Memory B cell (primary cell): ENCODE results near the gene LRRC25.
"Not testable (repeated sequence)": the region's sequence is repeated elsewhere in the genome, so short reads cannot be mapped to it uniquely, and the experiment has no call there.

Experiments used
- ATAC-seq: fragments of 150-1000 bp; cut with Tn5 transposase; 2 replicates; pipeline ENCODE4 v1.10.0; 2021; ENCODE audit warnings: low read depth, mild to moderate bottlenecking, moderate library complexity
- DNase-seq, 2 donors: peaks; one replicate each; pipeline ENCODE4 v3.0.0; 2022; ENCODE audit warnings: low spot score in 2 of 2
- H3K27ac Mint-ChIP-seq: one replicate; pipeline ENCODE4 v1.8.0; 2022; ENCODE audit warnings: mild to moderate bottlenecking, moderate library complexity, mixed read lengths
- H3K27me3 Mint-ChIP-seq: one replicate; pipeline ENCODE4 v1.8.0; 2022; ENCODE audit warnings: mixed read lengths
- H3K36me3 Mint-ChIP-seq: one replicate; pipeline ENCODE4 v1.8.0; 2022; ENCODE audit warnings: mild to moderate bottlenecking, mixed read lengths
- H3K4me1 Mint-ChIP-seq: one replicate; pipeline ENCODE4 v1.8.0; 2022; ENCODE audit warnings: mixed read lengths
- H3K4me3 Mint-ChIP-seq: one replicate; pipeline ENCODE4 v1.8.0; 2022; ENCODE audit warnings: mild to moderate bottlenecking, moderate library complexity, mixed read lengths
- H3K9me3 Mint-ChIP-seq: one replicate; pipeline ENCODE4 v1.8.0; 2022; ENCODE audit warnings: mixed read lengths

Gene LRRC25

GRCh38 chr19:18389726-18390064 lies 7.7 kb downstream of the LRRC25 start:
- H3K27me3 Mint-ChIP-seq, result no peaks in the 10 kb centered on the region
- H3K4me3 Mint-ChIP-seq, result no peak overlapping the region

GRCh38 chr19:18388960-18389725 lies 8.3 kb downstream of the LRRC25 start:
- Mint-ChIP-seq H3K36me3 (peaks cover 4% of the 10 kb centered on the region), H3K4me3 (peak overlapping the region; percentile 44), H3K4me1 (peaks cover 16% of the 10 kb centered on the region), H3K9me3 (no peaks in the 10 kb centered on the region), H3K27ac (peak overlapping the region; percentile 38), H3K27me3 (peaks cover 2% of the 10 kb centered on the region)
- no peak for ATAC-seq
- DNase-seq, result no peak

More at GRCh38 chr19:18389726-18390064, 7.7 kb downstream of the LRRC25 start:
- Mint-ChIP-seq H3K4me1 (peaks cover 17% of the 10 kb centered on the region), H3K27ac (no peak overlapping the region), H3K36me3 (peaks cover 4% of the 10 kb centered on the region), H3K9me3 (no peaks in the 10 kb centered on the region)
- DNase-seq (no peak), ATAC-seq (no peak)

GRCh38 chr19:18388100-18388959 lies 9.1 kb downstream of the LRRC25 start:
- DNase-seq (peak; percentile 84 to 89), ATAC-seq (peak; percentile 81)
- H3K27me3 Mint-ChIP-seq, result peaks cover 2% of the 10 kb centered on the region
- H3K36me3 Mint-ChIP-seq, result peaks cover 4% of the 10 kb centered on the region
- H3K27ac Mint-ChIP-seq, result peak overlapping the region; percentile 38
- no peaks in the 10 kb centered on the region for H3K9me3 Mint-ChIP-seq
- peak overlapping the region; percentile 70 for H3K4me3 Mint-ChIP-seq
- H3K4me1 Mint-ChIP-seq, result peaks cover 8% of the 10 kb centered on the region

GRCh38 chr19:18386543-18387271 lies 10.7 kb downstream of the LRRC25 start:
- H3K27ac Mint-ChIP-seq, result no peak overlapping the region
- no peaks in the 10 kb centered on the region for H3K9me3 Mint-ChIP-seq
- peaks cover 9% of the 10 kb centered on the region for H3K27me3 Mint-ChIP-seq
- H3K4me1 Mint-ChIP-seq, result peaks cover 2% of the 10 kb centered on the region
- no peak for ATAC-seq
- H3K36me3 Mint-ChIP-seq, result peaks cover 4% of the 10 kb centered on the region
- H3K4me3 Mint-ChIP-seq, result no peak overlapping the region
- DNase-seq, result no peak

GRCh38 chr19:18385675-18386542 lies 11.5 kb downstream of the LRRC25 start, which contains the start of gene GDF15:
Gene GDF15, plus strand, starts transcription at chr19:18386158. Its CDS starts 32 bp downstream, at chr19:18386190.
- Mint-ChIP-seq H3K4me1 (peaks cover 2% of the 10 kb centered on the region), H3K27ac (no peak within 1 kb of the TSS), H3K4me3 (no peak within 1 kb of the TSS), H3K9me3 (no peaks in the 10 kb centered on the region), H3K27me3 (peaks cover 9% of the 10 kb centered on the region), H3K36me3 (peaks cover 4% of the 10 kb centered on the region)
- DNase-seq (peak; percentile 28 to 42), ATAC-seq (no peak)

GRCh38 chr19:18385359-18385674 lies 12.1 kb downstream of the LRRC25 start:
- no peaks in the 10 kb centered on the region for H3K9me3 Mint-ChIP-seq
- peaks cover 2% of the 10 kb centered on the region for H3K4me1 Mint-ChIP-seq
- no peak for DNase-seq
- peaks cover 4% of the 10 kb centered on the region for H3K36me3 Mint-ChIP-seq
- no peak overlapping the region for H3K4me3 Mint-ChIP-seq
- no peak for ATAC-seq
- no peak overlapping the region for H3K27ac Mint-ChIP-seq
- peaks cover 9% of the 10 kb centered on the region for H3K27me3 Mint-ChIP-seq

- H3K36me3 Mint-ChIP-seq, result peaks cover 2% of the 10 kb centered on the region
- no peaks in the 10 kb centered on the region for H3K9me3 Mint-ChIP-seq
- no peak overlapping the region for H3K4me3 Mint-ChIP-seq
- peaks cover 2% of the 10 kb centered on the region for H3K4me1 Mint-ChIP-seq
- DNase-seq (no peak), ATAC-seq (no peak)
- no peak overlapping the region for H3K27ac Mint-ChIP-seq
- H3K27me3 Mint-ChIP-seq, result peaks cover 12% of the 10 kb centered on the region
Observed at GRCh38 chr19:18384775-18385174, 12.6 kb downstream of the LRRC25 start.

GRCh38 chr19:18383622-18384021 lies 13.8 kb downstream of the LRRC25 start:
- not testable (repeated sequence) for H3K27ac Mint-ChIP-seq, H3K36me3 Mint-ChIP-seq, H3K4me3 Mint-ChIP-seq, H3K4me1 Mint-ChIP-seq, ATAC-seq, DNase-seq, H3K9me3 Mint-ChIP-seq
- peaks cover 12% of the 10 kb centered on the region for H3K27me3 Mint-ChIP-seq

- ATAC-seq (no peak), DNase-seq (no peak)
- H3K36me3 Mint-ChIP-seq, result no peaks in the 10 kb centered on the region
- no peak overlapping the region for H3K4me3 Mint-ChIP-seq
- H3K27me3 Mint-ChIP-seq, result peaks cover 12% of the 10 kb centered on the region
- no peak overlapping the region for H3K27ac Mint-ChIP-seq
- no peaks in the 10 kb centered on the region for H3K9me3 Mint-ChIP-seq
- H3K4me1 Mint-ChIP-seq, result no peaks in the 10 kb centered on the region
Observed at GRCh38 chr19:18380843-18381242, 16.6 kb downstream of the LRRC25 start.

- no peak for ATAC-seq
- Mint-ChIP-seq H3K36me3 (no peaks in the 10 kb centered on the region), H3K4me3 (no peak overlapping the region), H3K27me3 (peaks cover 12% of the 10 kb centered on the region), H3K9me3 (no peaks in the 10 kb centered on the region), H3K4me1 (no peaks in the 10 kb centered on the region), H3K27ac (no peak overlapping the region)
- DNase-seq, result no peak
Observed at GRCh38 chr19:18379803-18380747, 17.3 kb downstream of the LRRC25 start.

GRCh38 chr19:18377026-18377425 lies 20.4 kb downstream of the LRRC25 start:
- H3K4me1 Mint-ChIP-seq, result peaks cover 9% of the 10 kb centered on the region
- ATAC-seq, result no peak
- DNase-seq, result no peak
- H3K4me3 Mint-ChIP-seq, result no peak overlapping the region
- H3K9me3 Mint-ChIP-seq, result no peaks in the 10 kb centered on the region
- H3K36me3 Mint-ChIP-seq, result no peaks in the 10 kb centered on the region
- no peak overlapping the region for H3K27ac Mint-ChIP-seq
- peaks cover 8% of the 10 kb centered on the region for H3K27me3 Mint-ChIP-seq

GRCh38 chr19:18373892-18374629 lies 23.4 kb downstream of the LRRC25 start:
- Mint-ChIP-seq H3K4me3 (peak overlapping the region; percentile 2), H3K4me1 (peaks cover 9% of the 10 kb centered on the region), H3K27ac (no peak overlapping the region), H3K27me3 (peaks cover 2% of the 10 kb centered on the region), H3K36me3 (no peaks in the 10 kb centered on the region), H3K9me3 (no peaks in the 10 kb centered on the region)
- no peak for DNase-seq
- ATAC-seq, result peak; percentile 65
